Activated naive CD8-positive, alpha-beta T cell treated with anti-CD3 and anti-CD28 coated beads, Interleukin-2, amount 50 U/mL, for 16 hours (primary cell): ENCODE data around the gene CSNK1D.

ENCODE experiments used
- DNase-seq: peaks from one replicate; pipeline ENCODE4 v3.0.0-alpha.2; 2020; ENCODE audit warnings: low read depth, low spot score

Gene CSNK1D

GRCh38 chr17:82240506-82241182, 32.9 kb downstream of the CSNK1D start:
- no peak for DNase-seq

- no peak for DNase-seq
Measured at GRCh38 chr17:82239926-82240505, 33.5 kb downstream of the CSNK1D start.

GRCh38 chr17:82239401-82239925, 34.0 kb downstream of the CSNK1D start:
- no peak for DNase-seq

- DNase-seq = no peak
Measured at GRCh38 chr17:82238472-82239201, 34.9 kb downstream of the CSNK1D start.

GRCh38 chr17:82237746-82238471, 35.6 kb downstream of the CSNK1D start:
- DNase-seq = no peak

GRCh38 chr17:82237083-82237745, 36.3 kb downstream of the CSNK1D start:
- no peak for DNase-seq

GRCh38 chr17:82236142-82236971, 37.1 kb downstream of the CSNK1D start:
- DNase-seq = peak; percentile 32

- DNase-seq = no peak
Measured at GRCh38 chr17:82235775-82236141, 37.7 kb downstream of the CSNK1D start.

- no peak for DNase-seq
Measured at GRCh38 chr17:82235056-82235774, 38.3 kb downstream of the CSNK1D start.

GRCh38 chr17:82234211-82235055, 39.1 kb downstream of the CSNK1D start:
- no peak for DNase-seq

- DNase-seq = no peak
Measured at GRCh38 chr17:82232876-82233785, 40.4 kb downstream of the CSNK1D start.

GRCh38 chr17:82232322-82232820, 41.1 kb downstream of the CSNK1D start:
- DNase-seq = no peak

- DNase-seq = no peak
Measured at GRCh38 chr17:82231562-82232321, 41.8 kb downstream of the CSNK1D start.

- DNase-seq = no peak
Measured at GRCh38 chr17:82231312-82231561, 42.3 kb downstream of the CSNK1D start.

- DNase-seq = peak; percentile 21
Measured at GRCh38 chr17:82230609-82231311, 42.7 kb downstream of the CSNK1D start.
